GM23338 (cell line): ENCODE measurements around the gene GIGYF2. TPM values are rescaled to one million over a fixed set of nuclear protein-coding genes. Genes with fewer than 3 reads are reported as not detected.

ENCODE experiments used
- polyA plus RNA-seq: library from polyadenylated mRNA; unstranded; fragments of >200 nt; fragmentation: Nextera tagmentation; extraction: Ambion mirVana; gene quantifications from 2 replicates; pipeline ENCODE4 v1.2.1, GENCODE V29; 2016
- small RNA-seq: library from RNA; depleted of rRNA; stranded (forward); fragments of <200 nt; gene quantifications from one replicate; pipeline ENCODE3, GENCODE V24; 2014; ENCODE audit warnings: low replicate concordance
- total RNA-seq: library from RNA; depleted of rRNA; stranded (reverse); fragments of >200 nt; shearing (Covaris generic); gene quantifications from 2 replicates; pipeline ENCODE4 v1.2.3, GENCODE V29; 2014; rRNA removed

GIGYF2 gene
- total and polyA plus RNA-seq, 2 experiments from 2014 or later, result 48.9 to 104 TPM

Small RNA genes lying within 50 kb of the gene (small RNA-seq; reads per million reads assigned to genes)
- gene RF00019 (not detected), gene RN7SL359P (1.8 reads per million, percentile 79 among the genes with 10 or more reads in this experiment), gene RNU6-107P (not detected)

Other genes with a start within 250 kb of the GIGYF2 start
- not detected in 2 replicates for gene ALPI, start 241.2 kb upstream of the GIGYF2 start, total RNA-seq
- not detected in 2 replicates for gene ALPI, start 241.2 kb upstream of the GIGYF2 start, polyA plus RNA-seq
- gene ECEL1, start 209.5 kb upstream of the GIGYF2 start, total RNA-seq, result 17.5 and 18.0 TPM in 2 replicates
- gene ECEL1, start 209.5 kb upstream of the GIGYF2 start, polyA plus RNA-seq, result 6.7 and 9.3 TPM in 2 replicates
- gene PRSS56, start 176.9 kb upstream of the GIGYF2 start, total RNA-seq, result 0.31 TPM in 1 of 2 replicates, not detected in the other
- 0.27 TPM in 1 of 2 replicates, not detected in the other for gene PRSS56, start 176.9 kb upstream of the GIGYF2 start, polyA plus RNA-seq
- gene CHRND, start 171.2 kb upstream of the GIGYF2 start, total RNA-seq, result 0.10 TPM in 1 of 2 replicates, not detected in the other
- 0.11 TPM in 1 of 2 replicates, not detected in the other for gene CHRND, start 171.2 kb upstream of the GIGYF2 start, polyA plus RNA-seq
- not detected in 2 replicates for gene CHRNG, start 157.6 kb upstream of the GIGYF2 start, total RNA-seq
- gene CHRNG, start 157.6 kb upstream of the GIGYF2 start, polyA plus RNA-seq, result not detected in 2 replicates
- 6.1 and 7.6 TPM in 2 replicates for gene TIGD1, start 146.8 kb upstream of the GIGYF2 start, total RNA-seq
- gene TIGD1, start 146.8 kb upstream of the GIGYF2 start, polyA plus RNA-seq, result 6.6 and 9.3 TPM in 2 replicates
- gene EIF4E2, start 146.6 kb upstream of the GIGYF2 start, total RNA-seq, result 59.2 and 68.1 TPM in 2 replicates
- gene EIF4E2, start 146.6 kb upstream of the GIGYF2 start, polyA plus RNA-seq, result 148 and 152 TPM in 2 replicates
- 3.4 and 7.0 TPM in 2 replicates for gene EFHD1, start 63.7 kb upstream of the GIGYF2 start, total RNA-seq
- 6.2 and 6.4 TPM in 2 replicates for gene EFHD1, start 63.7 kb upstream of the GIGYF2 start, polyA plus RNA-seq
- not detected in 2 replicates for gene KCNJ13, start 79.2 kb downstream of the GIGYF2 start, total RNA-seq
- 0.37 and 0.52 TPM in 2 replicates for gene KCNJ13, start 79.2 kb downstream of the GIGYF2 start, polyA plus RNA-seq
- gene SNORC, start 172.9 kb downstream of the GIGYF2 start, total RNA-seq, result 0.62 and 0.80 TPM in 2 replicates
- gene SNORC, start 172.9 kb downstream of the GIGYF2 start, polyA plus RNA-seq, result 1.6 and 1.9 TPM in 2 replicates